ENCODE data around the gene BUB1B. TPM values are rescaled to one million over a fixed set of nuclear protein-coding genes. Genes with fewer than 3 reads are reported as not detected.

The BUB1B gene
- total RNA-seq, 1 experiment from 2014 or later = 49.3 TPM

DNA sequence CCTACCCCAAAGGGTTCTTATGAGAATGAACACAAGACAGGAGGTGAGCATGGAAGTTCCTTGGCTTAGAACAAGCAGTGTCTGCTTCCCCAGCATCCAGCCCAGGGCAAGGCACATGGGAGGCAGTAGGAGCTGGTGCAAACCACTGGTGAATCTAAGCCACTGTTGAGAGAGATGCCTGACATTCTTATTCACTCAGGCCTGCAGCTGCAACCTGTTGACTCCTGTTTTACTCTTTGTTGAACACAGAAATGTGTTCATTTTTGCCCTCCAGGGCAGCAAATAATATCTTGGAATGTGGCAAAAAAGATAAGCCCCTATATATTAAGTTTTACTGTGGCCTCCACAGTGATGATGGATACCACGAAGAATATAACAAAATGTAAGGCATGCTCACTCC is 69.1 kb downstream of the BUB1B start:
- no peak for DNase-seq (ENCODE audit: low read depth)
- in situ Hi-C loops (cut with HindIII; ENCODE audit: low pct_unique_long_range_greater_than_20kb, low sequenced_read_pairs) = no loop called here

DNA sequence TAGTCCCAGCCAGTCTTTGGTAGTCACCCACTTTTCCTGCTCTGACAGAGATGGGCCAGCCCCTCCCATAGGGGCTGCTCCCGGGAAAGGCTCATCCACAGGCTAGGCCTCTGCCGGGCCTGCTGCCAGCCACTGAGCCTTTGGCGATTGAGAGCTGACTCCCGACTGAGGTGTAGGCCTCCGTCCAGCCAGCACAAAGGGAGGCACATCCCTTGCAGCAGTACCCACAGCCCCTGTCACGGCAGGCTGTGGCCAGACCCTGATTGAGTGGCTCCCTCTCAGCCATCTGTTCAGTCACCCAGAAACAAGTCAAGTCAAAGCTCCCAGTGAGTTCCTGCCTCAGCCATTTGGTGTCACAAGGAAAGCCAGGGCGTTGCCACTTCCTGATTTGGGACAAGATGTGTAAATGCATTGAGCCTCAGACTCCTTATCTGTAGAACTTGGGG is 71.8 kb downstream of the BUB1B start:
- in situ Hi-C loops (cut with HindIII; ENCODE audit: low pct_unique_long_range_greater_than_20kb, low sequenced_read_pairs) = no loop called here

DNA sequence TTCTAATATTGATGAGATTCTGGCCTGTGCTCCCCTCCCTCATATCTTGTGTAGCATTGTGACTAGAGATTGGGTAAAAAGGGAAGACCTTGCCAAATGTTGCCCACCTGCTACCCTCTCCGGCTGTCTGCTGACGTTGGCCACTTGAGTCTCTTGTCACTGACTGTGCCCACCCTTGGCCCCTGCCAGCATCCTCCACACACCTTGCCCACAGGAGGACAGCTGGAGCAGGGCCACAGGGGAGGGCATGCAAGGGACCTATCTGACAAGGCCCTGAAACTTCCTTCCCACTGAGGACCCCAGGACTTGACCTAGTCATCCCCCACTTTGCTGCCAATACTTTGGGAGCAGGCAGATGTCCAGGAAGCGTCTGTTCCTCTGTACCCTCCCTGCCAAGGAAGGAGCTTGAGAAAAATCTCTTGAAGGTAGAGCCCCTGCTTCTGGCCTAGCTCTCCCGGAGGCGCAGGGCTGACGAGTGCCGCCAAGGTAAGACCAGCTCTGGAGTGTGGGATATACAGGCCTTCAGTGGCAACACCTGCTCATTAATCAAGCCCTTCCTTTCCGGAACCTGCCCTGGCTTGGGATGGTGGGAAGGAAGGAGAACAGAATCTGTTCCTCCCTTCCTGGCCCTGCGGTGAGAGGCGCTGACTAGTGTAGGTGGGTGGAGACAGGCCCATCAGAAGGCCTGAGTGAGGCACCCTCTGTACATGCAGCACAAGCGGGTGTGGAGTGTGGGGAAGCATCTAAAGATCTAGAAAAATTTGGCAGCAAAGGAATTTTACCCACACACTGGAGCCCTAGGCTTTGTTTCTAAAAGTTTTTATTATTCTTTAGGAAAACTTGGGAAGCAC is 73.1 kb downstream of the BUB1B start:
- DNase-seq (ENCODE audit: low read depth) = no peak
- in situ Hi-C loops (cut with HindIII; ENCODE audit: low pct_unique_long_range_greater_than_20kb, low sequenced_read_pairs) = no loop called here

More for the DNA sequence above, 71.8 kb downstream of the BUB1B start:
- DNase-seq (ENCODE audit: low read depth) = no peak

- DNase-seq (ENCODE audit: low read depth) = no peak
- in situ Hi-C loops (cut with HindIII; ENCODE audit: low pct_unique_long_range_greater_than_20kb, low sequenced_read_pairs) = no loop called here
Observed at GRCh38 chr15:40234783-40235182, 73.9 kb downstream of the BUB1B start.

DNA sequence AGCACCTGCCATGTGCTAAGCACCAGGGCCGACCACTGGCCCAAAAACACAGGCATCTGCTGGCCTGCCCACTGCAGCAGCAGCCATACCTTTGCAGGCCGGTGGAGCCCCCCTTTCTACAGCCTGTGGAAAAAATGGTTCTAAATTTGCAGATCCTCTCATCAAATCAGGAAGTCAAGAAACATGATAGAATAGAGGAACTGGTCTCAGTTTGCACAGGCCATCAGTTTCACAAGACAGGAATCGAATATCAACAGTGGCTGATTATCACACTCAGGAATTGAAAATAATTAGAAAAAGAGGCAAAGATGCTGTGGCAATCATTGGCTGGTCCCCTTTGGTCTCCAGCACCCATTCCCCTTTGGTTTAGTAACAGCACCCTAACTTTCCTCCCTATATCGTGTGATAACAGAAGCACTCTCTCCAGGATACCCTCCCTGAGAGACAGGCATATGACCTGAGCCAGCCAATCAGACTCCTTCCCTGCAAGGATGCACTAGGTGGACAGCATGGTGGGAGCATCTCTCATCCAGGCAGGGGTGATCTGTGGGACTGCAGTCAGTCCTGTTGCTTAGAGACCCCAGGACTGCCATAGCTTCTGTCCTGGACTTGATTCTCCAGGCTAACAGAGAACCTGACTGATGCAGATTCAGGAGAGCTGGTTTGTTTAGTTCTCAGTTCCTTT is 74.5 kb downstream of the BUB1B start:
- in situ Hi-C loops (cut with HindIII; ENCODE audit: low pct_unique_long_range_greater_than_20kb, low sequenced_read_pairs) = no loop called here
- no peak for DNase-seq (ENCODE audit: low read depth)

GRCh38 chr15:40238532-40239403 is 77.9 kb downstream of the BUB1B start, which contains the start of gene PAK6:
Gene PAK6 (plus strand): TSS chr15:40239063. CDS start chr15:40264786, 25,723 bp downstream.
- in situ Hi-C loops (cut with HindIII; ENCODE audit: low pct_unique_long_range_greater_than_20kb, low sequenced_read_pairs) = no loop called here
- peak; percentile 62 for DNase-seq (ENCODE audit: low read depth)

DNA sequence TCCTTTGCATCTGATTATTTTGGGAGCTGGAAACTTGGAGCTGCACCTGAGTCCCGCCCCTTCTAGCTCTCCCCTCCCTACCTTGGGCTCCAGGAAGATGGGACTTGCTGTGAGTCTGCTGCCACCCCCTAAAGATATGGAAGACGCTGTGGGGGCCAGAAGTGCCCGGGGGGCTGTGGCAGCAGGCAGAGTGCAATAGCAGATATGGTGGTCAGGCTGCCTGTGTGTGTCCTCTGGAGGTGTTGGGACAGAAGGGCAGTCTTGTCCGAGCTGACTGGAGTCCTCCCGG is 78.5 kb downstream of the BUB1B start:
- in situ Hi-C loops (cut with HindIII; ENCODE audit: low pct_unique_long_range_greater_than_20kb, low sequenced_read_pairs) = no loop called here
- no peak for DNase-seq (ENCODE audit: low read depth)

DNA sequence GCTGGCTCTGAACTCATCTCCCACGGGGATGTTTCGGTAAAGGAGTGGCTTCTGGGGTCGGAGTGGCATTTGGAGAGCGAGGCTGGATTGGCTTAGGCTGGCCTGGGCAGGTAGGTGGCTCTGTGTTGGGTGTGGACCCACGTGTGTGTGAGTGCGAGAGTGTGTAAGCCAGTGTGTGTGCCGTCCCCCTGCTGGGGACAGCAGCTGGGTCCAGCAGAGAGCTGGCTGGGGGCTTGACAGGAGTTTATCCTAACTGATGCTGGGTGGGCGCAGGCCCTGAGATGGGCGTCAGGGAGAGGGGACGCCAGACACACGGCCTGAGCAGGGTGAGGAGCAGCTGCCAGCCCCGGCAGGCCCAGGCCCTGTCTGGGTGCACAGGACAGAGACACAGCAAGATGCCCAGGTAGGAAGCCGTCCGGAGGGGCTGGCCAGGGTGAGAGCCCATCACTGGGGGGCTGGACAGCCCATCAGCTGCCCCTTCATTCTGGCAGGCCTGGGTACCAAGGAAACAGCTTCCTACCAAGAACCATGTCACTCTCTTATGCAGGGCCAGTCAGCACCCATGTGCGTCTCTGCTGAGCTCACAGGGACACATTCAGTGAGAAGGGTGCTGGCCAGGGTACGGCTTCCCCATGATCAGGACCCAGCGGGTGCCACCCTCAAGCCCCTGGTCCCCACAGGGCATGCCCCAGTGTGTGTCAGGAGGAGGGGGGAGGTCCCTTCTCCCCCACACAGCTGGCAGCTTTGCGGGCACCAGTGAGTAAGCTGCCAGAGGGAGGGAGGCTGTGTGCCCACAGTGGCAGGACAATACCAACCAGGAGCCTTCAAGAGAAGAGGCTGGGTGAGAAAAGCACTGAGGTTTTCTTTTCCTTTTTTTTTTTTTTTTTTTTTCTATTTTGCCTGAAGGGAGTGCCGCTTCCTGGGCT is 79.1 kb downstream of the BUB1B start:
- in situ Hi-C loops (cut with HindIII; ENCODE audit: low pct_unique_long_range_greater_than_20kb, low sequenced_read_pairs) = no loop called here
- DNase-seq (ENCODE audit: low read depth) = no peak

DNA sequence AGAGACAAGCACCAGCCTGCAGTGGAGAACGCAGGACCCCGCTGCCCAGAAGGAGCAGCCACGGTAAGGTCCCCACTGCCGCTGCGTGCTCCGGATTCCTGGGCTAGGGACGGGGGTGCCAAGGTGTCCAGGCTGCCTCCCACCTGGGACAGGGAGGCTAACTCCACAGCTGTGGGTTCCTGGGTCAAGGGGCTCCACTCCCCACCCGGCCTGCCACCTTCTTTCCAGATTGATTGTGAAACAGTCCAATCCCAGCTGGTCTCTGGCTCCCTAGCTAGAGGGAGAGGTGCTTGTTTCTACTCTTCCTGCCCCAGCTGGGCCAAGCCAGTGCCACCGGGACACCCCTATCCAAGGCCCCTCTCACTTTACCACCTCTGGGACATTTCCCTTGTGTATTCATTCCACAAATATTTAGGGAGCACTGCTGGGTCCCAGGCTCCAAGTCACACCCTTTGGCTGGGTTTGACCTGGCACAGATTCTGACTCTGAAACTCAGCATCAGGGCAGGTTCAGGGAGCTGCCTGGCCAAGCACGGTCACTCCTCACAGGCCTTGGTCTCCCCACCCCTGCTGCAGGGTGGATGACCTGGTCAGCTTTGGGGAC is 79.9 kb downstream of the BUB1B start:
- DNase-seq (ENCODE audit: low read depth) = no peak
- in situ Hi-C loops (cut with HindIII; ENCODE audit: low pct_unique_long_range_greater_than_20kb, low sequenced_read_pairs) = no loop called here

GRCh38 chr15:40241269-40242212 is 80.7 kb downstream of the BUB1B start:
- DNase-seq (ENCODE audit: low read depth) = no peak
- in situ Hi-C loops (cut with HindIII; ENCODE audit: low pct_unique_long_range_greater_than_20kb, low sequenced_read_pairs) = no loop called here

DNA sequence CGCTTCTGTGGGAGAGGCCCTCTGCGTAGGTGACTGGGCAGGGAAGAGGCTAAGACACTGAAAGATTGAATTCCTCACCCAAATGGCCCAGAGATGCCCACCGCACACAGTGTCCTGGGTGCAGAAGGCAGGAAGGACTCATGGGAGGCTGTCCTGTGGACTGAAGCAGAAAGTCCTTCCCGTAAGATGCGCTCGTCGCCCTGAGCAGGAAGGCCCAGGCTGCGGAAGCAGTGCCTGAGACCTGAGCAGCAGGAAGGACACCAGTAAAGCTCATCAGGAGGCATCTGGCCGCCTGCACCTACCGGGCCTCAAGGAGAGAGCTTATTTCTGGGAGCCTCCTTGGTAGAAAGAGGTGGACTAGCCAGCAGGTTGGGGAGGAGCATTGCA is 81.3 kb downstream of the BUB1B start:
- in situ Hi-C loops (cut with HindIII; ENCODE audit: low pct_unique_long_range_greater_than_20kb, low sequenced_read_pairs) = no loop called here
- DNase-seq (ENCODE audit: low read depth) = no peak

- DNase-seq (ENCODE audit: low read depth) = no peak
- in situ Hi-C loops (cut with HindIII; ENCODE audit: low pct_unique_long_range_greater_than_20kb, low sequenced_read_pairs) = no loop called here
Observed at GRCh38 chr15:40242601-40243000, 81.7 kb downstream of the BUB1B start.

DNA sequence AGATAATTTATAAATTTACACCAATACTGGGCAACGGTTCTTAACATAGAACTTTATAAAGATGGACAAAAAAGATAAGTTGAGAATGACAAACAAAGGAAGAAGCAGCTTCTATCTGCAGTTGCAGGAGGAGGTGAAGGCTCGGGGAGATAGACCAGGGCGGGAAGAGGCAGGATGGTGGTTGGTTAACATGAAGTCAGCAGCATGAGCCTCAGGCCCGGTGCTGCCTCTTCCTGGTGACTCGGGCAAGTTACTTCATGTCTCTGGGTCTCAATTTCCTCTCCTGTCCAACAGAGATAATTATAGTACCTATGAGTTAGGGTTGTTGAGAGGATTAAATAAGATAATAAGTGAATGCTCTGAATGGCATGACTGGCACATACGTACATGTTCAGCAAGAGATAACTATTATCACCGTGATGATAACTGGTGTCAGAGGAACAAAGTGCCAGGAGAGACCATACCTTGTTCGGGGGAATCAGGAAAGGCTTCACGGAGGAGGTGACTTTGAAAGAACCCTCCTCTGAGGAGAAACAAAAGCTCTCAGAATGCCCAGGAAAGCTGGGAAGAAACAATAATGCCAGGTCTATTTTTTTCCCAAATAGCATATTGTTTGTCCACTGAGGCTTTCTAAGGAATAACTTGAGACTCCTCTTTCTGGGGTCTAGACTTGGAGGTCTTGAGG is 82.4 kb downstream of the BUB1B start:
- in situ Hi-C loops (cut with HindIII; ENCODE audit: low pct_unique_long_range_greater_than_20kb, low sequenced_read_pairs) = no loop called here
- DNase-seq (ENCODE audit: low read depth) = no peak

DNA sequence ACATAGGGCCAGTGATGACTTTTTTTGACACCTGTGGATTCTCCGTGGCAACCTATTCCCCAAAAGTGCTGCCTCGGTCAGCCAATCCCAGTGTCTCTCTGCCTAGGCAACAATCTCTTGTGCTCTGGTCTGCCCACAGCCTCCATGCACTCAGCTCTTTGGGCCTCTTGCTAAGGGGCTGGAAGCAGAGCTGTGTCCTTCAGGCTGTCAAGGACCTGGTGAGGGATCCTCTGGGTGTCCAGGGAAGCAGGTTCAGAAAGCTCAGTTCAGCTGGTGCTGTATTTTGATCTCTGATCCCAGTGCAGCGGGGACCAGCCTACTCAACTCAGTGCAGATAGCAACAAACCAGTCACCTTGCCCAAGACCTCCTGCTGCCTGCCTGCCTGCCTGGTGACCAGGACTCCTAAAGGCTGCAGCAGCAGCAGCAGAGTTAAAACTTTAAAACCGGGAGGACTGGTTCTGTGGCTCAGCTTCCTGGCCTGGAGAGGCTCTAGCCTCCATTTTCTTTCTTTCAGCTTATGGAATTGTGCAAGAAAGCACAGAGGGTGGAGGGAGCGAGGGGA is 84.2 kb downstream of the BUB1B start:
- DNase-seq (ENCODE audit: low read depth) = no peak
- in situ Hi-C loops (cut with HindIII; ENCODE audit: low pct_unique_long_range_greater_than_20kb, low sequenced_read_pairs) = no loop called here

- no peak for DNase-seq (ENCODE audit: low read depth)
- in situ Hi-C loops (cut with HindIII; ENCODE audit: low pct_unique_long_range_greater_than_20kb, low sequenced_read_pairs) = no loop called here
Observed at GRCh38 chr15:40245666-40246450, 85.0 kb downstream of the BUB1B start.

Measured in Caki2 (cell line).